Left lung (tissue), 10 donors: ENCODE data around the gene GNPDA1. TPM values are rescaled to one million over a fixed set of nuclear protein-coding genes. Genes with fewer than 3 reads are reported as not detected.

Source experiments
- ATAC-seq: fragments of 200-7000 bp; cut with Tn5 transposase; one replicate; pipeline ENCODE4 v1.9.1; 2020; ENCODE audit warnings: moderate library complexity
- DNase-seq, 4 donors: peaks; one replicate each; pipeline ENCODE4 v3.0.0-alpha.2; 2013 to 2020
- H3K27ac ChIP-seq, 2 donors: fragments of 200-600 bp; sonication (generic) in 1 of 2; one replicate each; pipeline versions ENCODE4 v1.5.0 to v1.8.0; 2020 to 2021
- H3K27me3 ChIP-seq, 2 donors: fragments of 200-600 bp; sonication (generic) in 1 of 2; one replicate each; pipeline versions ENCODE4 v1.5.0 to v1.8.0; 2020 to 2021
- H3K36me3 ChIP-seq, 2 donors: fragments of 200-600 bp; sonication (generic) in 1 of 2; one replicate each; pipeline versions ENCODE4 v1.5.0 to v1.8.0; 2020 to 2021
- H3K4me1 ChIP-seq, 2 donors: fragments of 200-600 bp; one replicate each; pipeline ENCODE4 v1.8.0; 2021
- H3K4me3 ChIP-seq, 2 donors: fragments of 200-600 bp; sonication (generic) in 1 of 2; one replicate each; pipeline versions ENCODE4 v1.5.0 to v1.8.0; 2020 to 2021; ENCODE audit warnings: mild to moderate bottlenecking in 1 of 2
- H3K9me3 ChIP-seq, 2 donors: fragments of 200-600 bp; sonication (generic) in 1 of 2; one replicate each; pipeline versions ENCODE4 v1.5.0 to v1.8.0; 2020 to 2021
- CTCF ChIP-seq, 2 donors: fragments of 200-600 bp; sonication (generic) in 1 of 2; IDR thresholded peaks; one replicate each; pipeline versions ENCODE4 v1.5.0 to v1.8.0; 2021; ENCODE audit warnings: antibody characterized with exemption in 2 of 2
- intact Hi-C, 2 donors: fragments of 100-400 bp; cut with DNase I; formaldehyde crosslinking; loops; one replicate each; pipeline versions ENCODE4 v1.11.2 to v1.14.2; 2022
- polyA plus RNA-seq, 6 donors: library from polyadenylated mRNA; unstranded; fragments of 120-200 nt; gene quantifications; one replicate each; pipeline ENCODE4 v1.2.1, GENCODE V29; 2013; ENCODE audit not compliant: insufficient read length in 6 of 6
- total RNA-seq, 2 donors: library from RNA; stranded (reverse); fragmentation: NEBNext Ultra II Directional; extraction: Animal tissue kit (Norgen Biotek cat#: 25700); gene quantifications; one replicate each; pipeline ENCODE4 v1.2.1, GENCODE V29; 2021
- donor health status: DM: no; HTN: yes; CAD: no.
- donor health status: DM: no; HTN: no; CAD: no.

GNPDA1 gene
- total and polyA plus RNA-seq, 8 donors = 40.2 to 54.6 (median 42.9) TPM

- DNase-seq (no peak), ATAC-seq (peak; percentile 29)
- TF ChIP-seq CTCF (IDR thresholded peaks at IDR 0.05) = no peak
- Histone ChIP-seq H3K27me3 (no peaks in the 10 kb centered on the region), H3K4me1 (no peaks in the 10 kb centered on the region), H3K4me3 (no peak overlapping the region), H3K27ac (no peak overlapping the region), H3K36me3 (peaks cover 0 to 51% of the 10 kb centered on the region in 2 donors), H3K9me3 (no peaks in the 10 kb centered on the region)
- intact Hi-C loops = loop anchor here in 1 of 2 donors (5.0 kb wide), 1 partner anchor 148 kb away; no protein-coding TSS in a partner anchor
Measured at GRCh38 chr5:141994511-141995136, 18.2 kb downstream of the GNPDA1 start.

GRCh38 chr5:141992349-141992963 is 20.4 kb downstream of the GNPDA1 start:
- ATAC-seq (peak; percentile 92), DNase-seq (peak in 2 of 4 donors; percentile 59 to 77)
- H3K36me3 ChIP-seq = peaks cover 6 to 57% of the 10 kb centered on the region in 2 donors
- intact Hi-C loops = loop anchor here in 1 of 2 donors (5.0 kb wide), 1 partner anchor 150 kb away; no protein-coding TSS in a partner anchor
- no peaks in the 10 kb centered on the region for H3K9me3 ChIP-seq
- no peak overlapping the region for H3K27ac ChIP-seq
- H3K27me3 ChIP-seq = no peaks in the 10 kb centered on the region
- no peak overlapping the region for H3K4me3 ChIP-seq
- TF ChIP-seq CTCF (IDR thresholded peaks at IDR 0.05) = peak; percentile 77 to 84
- no peaks in the 10 kb centered on the region for H3K4me1 ChIP-seq

GRCh38 chr5:141989720-141990119 is 23.1 kb downstream of the GNPDA1 start:
- no peak for ATAC-seq
- Histone ChIP-seq H3K27me3 (no peaks in the 10 kb centered on the region), H3K9me3 (no peaks in the 10 kb centered on the region), H3K4me3 (no peak overlapping the region), H3K36me3 (peaks cover 7 to 78% of the 10 kb centered on the region in 2 donors), H3K4me1 (no peaks in the 10 kb centered on the region), H3K27ac (no peak overlapping the region)
- intact Hi-C loops = loop anchor here in 1 of 2 donors (5.0 kb wide), 1 partner anchor 153 kb away; no protein-coding TSS in a partner anchor
- no peak for TF ChIP-seq CTCF (IDR thresholded peaks at IDR 0.05)
- DNase-seq = no peak

- peaks cover 7 to 96% of the 10 kb centered on the region in 2 donors for H3K36me3 ChIP-seq
- intact Hi-C loops = no loop called here
- no peaks in the 10 kb centered on the region for H3K4me1 ChIP-seq
- no peaks in the 10 kb centered on the region for H3K27me3 ChIP-seq
- no peak overlapping the region for H3K27ac ChIP-seq
- H3K9me3 ChIP-seq = no peaks in the 10 kb centered on the region
- TF ChIP-seq CTCF (IDR thresholded peaks at IDR 0.05) = no peak
- no peak overlapping the region for H3K4me3 ChIP-seq
- DNase-seq (no peak), ATAC-seq (no peak)
Measured at GRCh38 chr5:141986072-141986471, 26.8 kb downstream of the GNPDA1 start.

- Histone ChIP-seq H3K36me3 (peaks cover 2 to 100% of the 10 kb centered on the region in 2 donors), H3K4me3 (no peak overlapping the region)
- TF ChIP-seq CTCF (IDR thresholded peaks at IDR 0.05) = no peak
Measured at GRCh38 chr5:141982626-141983025, 30.2 kb downstream of the GNPDA1 start.

More at GRCh38 chr5:141982626-141983025, 30.2 kb downstream of the GNPDA1 start:
- Histone ChIP-seq H3K9me3 (no peaks in the 10 kb centered on the region), H3K27ac (no peak overlapping the region), H3K27me3 (no peaks in the 10 kb centered on the region), H3K4me1 (no peaks in the 10 kb centered on the region)
- DNase-seq (no peak), ATAC-seq (no peak)
- intact Hi-C loops = no loop called here
